ENCODE data around the gene LYPD6. TPM values are rescaled to one million over a fixed set of nuclear protein-coding genes. Genes with fewer than 3 reads are reported as not detected.

Gene LYPD6
- total and polyA plus RNA-seq, 2 donors (not counting 1 experiment from before 2014, with no cell fraction given): not detected

DNA sequence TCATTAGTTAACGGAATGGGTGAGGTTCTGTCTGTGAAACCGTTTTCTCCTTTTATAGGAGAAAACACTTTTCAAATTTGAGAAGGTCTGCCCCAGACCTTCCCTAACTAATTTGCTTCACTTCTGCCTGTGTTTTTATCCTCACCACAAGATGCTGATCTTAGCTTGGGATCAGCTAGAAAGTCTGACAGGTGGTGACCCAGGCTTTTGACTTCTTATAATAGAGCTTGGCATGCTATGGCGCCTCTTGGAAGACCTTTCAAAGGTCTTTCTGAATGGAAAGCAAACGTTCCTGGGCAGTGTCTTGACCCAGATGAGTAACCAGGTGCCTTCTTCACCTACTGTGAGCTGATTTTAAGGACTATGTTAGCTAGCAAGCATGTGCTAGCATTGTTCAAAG is 91.4 kb downstream of the LYPD6 start:
- H3K79me2 ChIP-seq (ENCODE audit: control insufficient read depth, insufficient read depth, low read length): no peaks in the 10 kb centered on the region
- ATAC-seq (ENCODE audit: low read depth) (no peak), DNase-seq (no peak)
- H3K9ac ChIP-seq (ENCODE audit: low read length): no peak overlapping the region
- H3K9me3 ChIP-seq (ENCODE audit: control extremely low read depth in 1 of 3, control insufficient read depth in 2 of 3, insufficient read depth in 1 of 3, low read length in 2 of 3): no peaks in the 10 kb centered on the region
- Mint-ChIP-seq H3K27ac (no peak overlapping the region), H3K4me3 (no peak overlapping the region), H3K4me1 (no peaks in the 10 kb centered on the region), H3K27me3 (peaks cover 14% of the 10 kb centered on the region), H3K9me3 (ENCODE audit: insufficient read depth) (no peaks in the 10 kb centered on the region)
- no peak overlapping the region for H3K4me3 ChIP-seq (ENCODE audit: control extremely low read depth in 1 of 5, extremely low read depth in 1 of 5, insufficient read depth in 1 of 5, low read depth in 2 of 5, low read length in 4 of 5)
- H3K4me2 ChIP-seq (replicated peaks; ENCODE audit: low read depth, low read length, poor library complexity, severe bottlenecking): no peak overlapping the region
- H3K4me1 ChIP-seq (ENCODE audit: control insufficient read depth in 2 of 2, insufficient read depth in 2 of 2, low read length in 2 of 2): no peaks in the 10 kb centered on the region
- H3K27ac ChIP-seq (ENCODE audit: low read length in 2 of 2): no peak overlapping the region
- no peaks in the 10 kb centered on the region for H3K27me3 ChIP-seq (replicated peaks in 1 of 4; ENCODE audit: control extremely low read depth in 1 of 4, control insufficient read depth in 3 of 4, insufficient read depth in 4 of 4, low read length in 3 of 4)
- TF ChIP-seq, protein P1, sequence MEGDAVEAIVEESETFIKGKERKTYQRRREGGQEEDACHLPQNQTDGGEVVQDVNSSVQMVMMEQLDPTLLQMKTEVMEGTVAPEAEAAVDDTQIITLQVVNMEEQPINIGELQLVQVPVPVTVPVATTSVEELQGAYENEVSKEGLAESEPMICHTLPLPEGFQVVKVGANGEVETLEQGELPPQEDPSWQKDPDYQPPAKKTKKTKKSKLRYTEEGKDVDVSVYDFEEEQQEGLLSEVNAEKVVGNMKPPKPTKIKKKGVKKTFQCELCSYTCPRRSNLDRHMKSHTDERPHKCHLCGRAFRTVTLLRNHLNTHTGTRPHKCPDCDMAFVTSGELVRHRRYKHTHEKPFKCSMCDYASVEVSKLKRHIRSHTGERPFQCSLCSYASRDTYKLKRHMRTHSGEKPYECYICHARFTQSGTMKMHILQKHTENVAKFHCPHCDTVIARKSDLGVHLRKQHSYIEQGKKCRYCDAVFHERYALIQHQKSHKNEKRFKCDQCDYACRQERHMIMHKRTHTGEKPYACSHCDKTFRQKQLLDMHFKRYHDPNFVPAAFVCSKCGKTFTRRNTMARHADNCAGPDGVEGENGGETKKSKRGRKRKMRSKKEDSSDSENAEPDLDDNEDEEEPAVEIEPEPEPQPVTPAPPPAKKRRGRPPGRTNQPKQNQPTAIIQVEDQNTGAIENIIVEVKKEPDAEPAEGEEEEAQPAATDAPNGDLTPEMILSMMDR (IDR thresholded peaks at IDR 0.05): no peak
- no peak for TF ChIP-seq EZH2 (IDR thresholded peaks at IDR 0.05; ENCODE audit: borderline replicate concordance, insufficient read depth, low read depth, low read length, poor library complexity, severe bottlenecking)
- H3K36me3 ChIP-seq (replicated peaks in 1 of 2; ENCODE audit: control extremely low read depth in 1 of 2, control insufficient read depth in 1 of 2, extremely low read depth in 1 of 2, insufficient read depth in 2 of 2, low read length in 1 of 2): no peaks in the 10 kb centered on the region
- no peaks in the 10 kb centered on the region for H4K20me1 ChIP-seq (ENCODE audit: control insufficient read depth, insufficient read depth, low read length, poor library complexity, severe bottlenecking)
- H2AFZ ChIP-seq (ENCODE audit: insufficient read depth, low read depth, low read length, poor library complexity, severe bottlenecking): no peak overlapping the region
- ChIA-PET CTCF (no interaction called here), POLR2A (no interaction called here)
- intact Hi-C loops (cut with micrococcal nuclease): no loop called here
- 100% methylated on average over 1 of the region's 4 CpGs for WGBS (ENCODE audit: insufficient coverage)

DNA sequence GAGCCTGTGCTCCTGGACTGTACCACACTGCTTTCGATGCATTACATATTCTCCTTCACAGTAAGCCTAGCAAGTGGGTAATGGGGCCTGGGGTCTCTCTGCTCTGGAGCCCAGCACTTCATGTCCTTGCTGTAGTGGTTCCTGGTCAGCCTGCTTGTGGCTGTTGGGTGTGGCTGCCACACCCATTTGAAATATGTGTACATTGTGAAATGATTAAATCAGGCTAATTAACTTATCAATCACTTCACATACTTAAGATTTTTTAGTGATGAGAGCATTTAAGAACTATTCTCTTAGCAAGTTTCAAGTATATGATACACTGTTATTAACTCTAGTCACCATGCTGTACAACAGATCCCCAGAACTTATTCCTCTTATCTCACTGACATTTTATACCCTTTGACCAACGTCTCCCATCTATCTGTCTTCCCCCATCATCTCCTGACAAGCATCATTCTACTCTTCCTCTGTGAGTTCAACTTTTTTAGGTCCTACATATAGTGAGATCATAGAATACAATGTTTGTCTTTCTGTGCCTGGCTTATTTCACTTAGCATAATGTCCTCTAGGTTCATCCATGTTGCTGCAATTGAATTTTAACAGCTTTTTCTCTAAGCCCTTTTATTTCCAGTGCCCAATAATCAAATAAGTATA is 92.1 kb downstream of the LYPD6 start:
- Histone ChIP-seq H3K9me3 (ENCODE audit: control extremely low read depth in 1 of 3, control insufficient read depth in 2 of 3, insufficient read depth in 1 of 3, low read length in 2 of 3) (no peaks in the 10 kb centered on the region), H4K20me1 (ENCODE audit: control insufficient read depth, insufficient read depth, low read length, poor library complexity, severe bottlenecking) (no peaks in the 10 kb centered on the region), H3K4me2 (replicated peaks; ENCODE audit: low read depth, low read length, poor library complexity, severe bottlenecking) (no peak overlapping the region), H3K27ac (ENCODE audit: low read length in 2 of 2) (no peak overlapping the region), H3K79me2 (ENCODE audit: control insufficient read depth, insufficient read depth, low read length) (no peaks in the 10 kb centered on the region), H3K36me3 (replicated peaks in 1 of 2; ENCODE audit: control extremely low read depth in 1 of 2, control insufficient read depth in 1 of 2, extremely low read depth in 1 of 2, insufficient read depth in 2 of 2, low read length in 1 of 2) (no peaks in the 10 kb centered on the region), H3K27me3 (replicated peaks in 1 of 4; ENCODE audit: control extremely low read depth in 1 of 4, control insufficient read depth in 3 of 4, insufficient read depth in 4 of 4, low read length in 3 of 4) (no peaks in the 10 kb centered on the region), H3K4me1 (ENCODE audit: control insufficient read depth in 2 of 2, insufficient read depth in 2 of 2, low read length in 2 of 2) (no peaks in the 10 kb centered on the region), H3K9ac (ENCODE audit: low read length) (no peak overlapping the region), H2AFZ (ENCODE audit: insufficient read depth, low read depth, low read length, poor library complexity, severe bottlenecking) (no peak overlapping the region), H3K4me3 (ENCODE audit: control extremely low read depth in 1 of 5, extremely low read depth in 1 of 5, insufficient read depth in 1 of 5, low read depth in 2 of 5, low read length in 4 of 5) (no peak overlapping the region)
- ChIA-PET CTCF (no interaction called here), POLR2A (no interaction called here)
- DNase-seq: no peak
- WGBS (ENCODE audit: insufficient coverage): 100% methylated on average over 1 of the region's 2 CpGs
- H3K27me3 Mint-ChIP-seq: peaks cover 14% of the 10 kb centered on the region
- ATAC-seq (ENCODE audit: low read depth): no peak
- no peak overlapping the region for H3K27ac Mint-ChIP-seq
- no peaks in the 10 kb centered on the region for H3K4me1 Mint-ChIP-seq
- no peak overlapping the region for H3K4me3 Mint-ChIP-seq
- intact Hi-C loops (cut with micrococcal nuclease): no loop called here
- no peaks in the 10 kb centered on the region for H3K9me3 Mint-ChIP-seq (ENCODE audit: insufficient read depth)
- TF ChIP-seq, protein P1 (IDR thresholded peaks at IDR 0.05): no peak
- no peak for TF ChIP-seq EZH2 (IDR thresholded peaks at IDR 0.05; ENCODE audit: borderline replicate concordance, insufficient read depth, low read depth, low read length, poor library complexity, severe bottlenecking)
